HepG2 (cell line): ENCODE measurements around the gene PIGC. TPM values are rescaled to one million over a fixed set of nuclear protein-coding genes. Genes with fewer than 3 reads are reported as not detected.

ENCODE experiments used
- ATAC-seq: fragments of 200-7000 bp; cut with Tn5 transposase; 3 replicates; pipeline ENCODE4 v1.9.1; 2020; ENCODE audit warnings: mild to moderate bottlenecking, moderate library complexity
- BruUV-seq: library from RNA; stranded (reverse); fragments of 400-500 nt; replicated peaks from 2 replicates; lab custom pipeline; 2021; lab: Mats Ljungman, UMichigan
- CTCF ChIA-PET: fragments of 300-600 bp; formaldehyde crosslinking; extraction: SDS; loops from one replicate; lab custom pipeline; 2021; ENCODE audit warnings: low total read pairs, inconsistent platforms, low intra/inter-chr PET ratio; lab: Yijun Ruan, JAX
- POLR2A ChIA-PET: fragments of 350-600 bp; sonication (Branson Sonifier 250); formaldehyde crosslinking; loops from one replicate; lab custom pipeline; 2020; ENCODE audit warnings: antibody characterized with exemption, inconsistent platforms; lab: Yijun Ruan, JAX
- DNase-seq: peaks from one replicate; pipeline ENCODE4 v3.0.0-alpha.2; 2015; ENCODE audit warnings: low spot score
- FAIRE-seq: peaks from 3 replicates; lab custom pipeline; 2011; peaks lifted over from hg19 to GRCh38; lab: Jason Lieb, UNC
- H2AFZ ChIP-seq: one replicate; pipeline ENCODE4 v1.6.1; 2011; ENCODE audit warnings: low read length, inconsistent platforms
- H3K27ac ChIP-seq: fragments of 300-600 bp; 3 replicates; pipeline ENCODE4 v1.8.0; 2011; ENCODE audit warnings: mixed run types, mild to moderate bottlenecking, mixed read lengths, low read length, inconsistent platforms; ENCODE audit not compliant: insufficient read depth; ENCODE audit errors: extremely low read length
- H3K27me3 ChIP-seq, 2 experiments: fragments of 200-600 bp in 1 of 2; 2 replicates in 1 of 2; 3 replicates in 1 of 2; pipeline versions ENCODE4 v1.6.0 to v1.8.0; 2011; ENCODE audit warnings: low read length in 2 of 2, mild to moderate bottlenecking in 2 of 2, moderate library complexity in 2 of 2, inconsistent platforms in 1 of 2; ENCODE audit not compliant: insufficient read depth in 2 of 2, control insufficient read depth in 1 of 2
- H3K36me3 ChIP-seq, 2 experiments: fragments of 200-600 bp in 1 of 2; replicated peaks in 1 of 2; 2 replicates in 1 of 2; 3 replicates in 1 of 2; pipeline versions ENCODE4 v1.5.1 to v1.8.0; 2011; ENCODE audit warnings: low read length in 2 of 2, inconsistent platforms in 1 of 2; ENCODE audit not compliant: insufficient read depth in 2 of 2, control insufficient read depth in 1 of 2
- H3K4me1 ChIP-seq: 2 replicates; pipeline ENCODE4 v1.5.1; 2012; ENCODE audit warnings: low read length, inconsistent platforms; ENCODE audit not compliant: insufficient read depth
- H3K4me2 ChIP-seq: 2 replicates; pipeline ENCODE4 v1.6.0; 2011; ENCODE audit warnings: low read depth, low read length, inconsistent platforms
- H3K4me3 ChIP-seq, 3 experiments: fragments of 200-600 bp in 1 of 3; sonication (generic), shearing (Covaris generic) in 1 of 3; replicated peaks in 1 of 3; 2 replicates each; pipeline ENCODE4 v1.5.1; 2011 to 2016; ENCODE audit warnings: low read length in 3 of 3, inconsistent platforms in 2 of 3, low read depth in 2 of 3, mild to moderate bottlenecking in 2 of 3, control low read depth in 1 of 3, mixed read lengths in 1 of 3; ENCODE audit not compliant: insufficient read depth in 1 of 3
- H3K79me2 ChIP-seq: one replicate; pipeline ENCODE4 v1.6.1; 2011; ENCODE audit warnings: low read length, inconsistent platforms; ENCODE audit not compliant: insufficient read depth
- H3K9ac ChIP-seq: 2 replicates; pipeline ENCODE4 v1.6.0; 2011; ENCODE audit warnings: mild to moderate bottlenecking, low read depth, low read length, inconsistent platforms; ENCODE audit not compliant: insufficient read depth
- H3K9me3 ChIP-seq: 2 replicates; pipeline ENCODE4 v1.5.1; 2012; ENCODE audit warnings: mild to moderate bottlenecking, low read length
- H4K20me1 ChIP-seq: 2 replicates; pipeline ENCODE4 v1.6.0; 2011; ENCODE audit warnings: inconsistent platforms, mild to moderate bottlenecking, low read length, moderate library complexity; ENCODE audit not compliant: insufficient read depth
- HNRNPLL ChIP-seq: fragments of 200-400 bp; formaldehyde crosslinking; IDR thresholded peaks from 2 replicates; pipeline ENCODE4 v1.6.1; 2017; ENCODE audit warnings: mild to moderate bottlenecking, low read depth, low read length; ENCODE audit not compliant: poor library complexity, severe bottlenecking
- KDM6A ChIP-seq: IDR thresholded peaks from 2 replicates; pipeline ENCODE4 v1.6.1; 2016; ENCODE audit warnings: low read depth
- KLF13 ChIP-seq: sonication (generic); formaldehyde crosslinking; IDR thresholded peaks from 2 replicates; pipeline ENCODE4 v1.4.0; 2020; ENCODE audit warnings: mild to moderate bottlenecking, missing genetic modification reagents
- KMT2A ChIP-seq: sonication (generic); formaldehyde crosslinking; IDR thresholded peaks from 2 replicates; pipeline ENCODE4 v1.4.0; 2020; ENCODE audit warnings: missing genetic modification reagents
- MEF2D ChIP-seq: sonication (generic); formaldehyde crosslinking; IDR thresholded peaks from 2 replicates; pipeline ENCODE4 v1.5.1; 2020; ENCODE audit warnings: mild to moderate bottlenecking, missing genetic modification reagents
- MIXL1 ChIP-seq: IDR thresholded peaks from 2 replicates; pipeline ENCODE4 v1.6.1; 2016
- MZF1 ChIP-seq: sonication (generic); formaldehyde crosslinking; IDR thresholded peaks from 2 replicates; pipeline ENCODE4 v1.8.1; 2023; ENCODE audit warnings: mild to moderate bottlenecking, missing genetic modification reagents, borderline replicate concordance
- RFXAP ChIP-seq: sonication (generic); formaldehyde crosslinking; IDR thresholded peaks from 2 replicates; pipeline ENCODE4 v1.4.0; 2020; ENCODE audit warnings: missing genetic modification reagents, borderline replicate concordance
- ZKSCAN1 ChIP-seq: fragments of 150-350 bp; IDR thresholded peaks from 2 replicates; pipeline ENCODE4 v1.6.1; 2014; ENCODE audit warnings: low read length
- ZMYM2 ChIP-seq: sonication (generic); formaldehyde crosslinking; IDR thresholded peaks from 2 replicates; pipeline ENCODE4 v1.8.0; 2022; ENCODE audit warnings: mild to moderate bottlenecking, missing genetic modification reagents
- ZNF33B ChIP-seq: sonication (generic); formaldehyde crosslinking; IDR thresholded peaks from 2 replicates; pipeline ENCODE4 v1.5.1; 2020; ENCODE audit warnings: mild to moderate bottlenecking, missing genetic modification reagents
- ZNF432 ChIP-seq: sonication (generic); formaldehyde crosslinking; IDR thresholded peaks from 2 replicates; pipeline ENCODE4 v1.5.0; 2020; ENCODE audit warnings: missing genetic modification reagents, mild to moderate bottlenecking, borderline replicate concordance
- ZNF460 ChIP-seq: sonication (generic); formaldehyde crosslinking; IDR thresholded peaks from 2 replicates; pipeline ENCODE4 v1.5.1; 2020; ENCODE audit warnings: missing genetic modification reagents, mild to moderate bottlenecking, borderline replicate concordance
- ZNF792 ChIP-seq: IDR thresholded peaks from 2 replicates; pipeline ENCODE4 v1.6.1; 2016
- WGBS: methylation state at CpG from one replicate; pipeline ENCODE4 v1.1.6; 2017; ENCODE audit warnings: low lambda C conversion rate; 5-methylcytosine and 5-hydroxymethylcytosine counted together
- in situ Hi-C: cut with HindIII; loops from 2 replicates; pipeline ENCODE4 v1.10.0; 2017; ENCODE audit warnings: low pct_unique_long_range_greater_than_20kb; ENCODE audit not compliant: extremely low pct_ligation_motif_present
- intact Hi-C: fragments of 100-400 bp; cut with micrococcal nuclease; formaldehyde crosslinking; loops from one replicate; pipeline ENCODE4 v1.10.0; 2022; ENCODE audit not compliant: unreplicated experiment
- polyA plus RNA-seq, 8 experiments: library from polyadenylated mRNA; depleted of rRNA in 3 of 8; stranded (reverse) in 7 of 8; unstranded in 1 of 8; fragments of >200 nt; fragmentation: Illumina TruSeq in 4 of 8; extraction: Trizol in 4 of 8; gene quantifications; 2 replicates each; pipeline versions ENCODE4 v1.2.1 to v1.2.3, GENCODE V29; 2011 to 2016; ENCODE audit warnings: low read depth in 4 of 8, missing spikeins in 1 of 8, mixed read lengths in 1 of 8; ENCODE audit not compliant: insufficient read depth in 1 of 8
- total RNA-seq, 5 experiments: library from RNA; depleted of rRNA; stranded (reverse); fragments of >200 nt; fragmentation: Illumina TruSeq; extraction: Trizol; gene quantifications; 2 replicates each; pipeline ENCODE4 v1.2.3, GENCODE V29; 2016; ENCODE audit warnings: low read depth in 1 of 5
- TF ChIP-seq, protein P1 (sequence below): IDR thresholded peaks from 2 replicates; pipeline ENCODE4 v1.6.1; 2016
- TF ChIP-seq, protein P2 (sequence below): sonication (generic); formaldehyde crosslinking; IDR thresholded peaks from 2 replicates; pipeline ENCODE4 v1.8.1; 2023; ENCODE audit warnings: missing genetic modification reagents, mild to moderate bottlenecking, borderline replicate concordance
- TF ChIP-seq, protein P3 (sequence below): sonication (generic); formaldehyde crosslinking; IDR thresholded peaks from 2 replicates; pipeline ENCODE4 v1.9.0; 2021; ENCODE audit warnings: missing genetic modification reagents, borderline replicate concordance

Gene PIGC
- total and polyA plus RNA-seq, 2 of the 13 experiments (the other 11 are each of a cell fraction or from before 2014, with no cell fraction given), result 26.7 to 29.5 TPM

DNA sequence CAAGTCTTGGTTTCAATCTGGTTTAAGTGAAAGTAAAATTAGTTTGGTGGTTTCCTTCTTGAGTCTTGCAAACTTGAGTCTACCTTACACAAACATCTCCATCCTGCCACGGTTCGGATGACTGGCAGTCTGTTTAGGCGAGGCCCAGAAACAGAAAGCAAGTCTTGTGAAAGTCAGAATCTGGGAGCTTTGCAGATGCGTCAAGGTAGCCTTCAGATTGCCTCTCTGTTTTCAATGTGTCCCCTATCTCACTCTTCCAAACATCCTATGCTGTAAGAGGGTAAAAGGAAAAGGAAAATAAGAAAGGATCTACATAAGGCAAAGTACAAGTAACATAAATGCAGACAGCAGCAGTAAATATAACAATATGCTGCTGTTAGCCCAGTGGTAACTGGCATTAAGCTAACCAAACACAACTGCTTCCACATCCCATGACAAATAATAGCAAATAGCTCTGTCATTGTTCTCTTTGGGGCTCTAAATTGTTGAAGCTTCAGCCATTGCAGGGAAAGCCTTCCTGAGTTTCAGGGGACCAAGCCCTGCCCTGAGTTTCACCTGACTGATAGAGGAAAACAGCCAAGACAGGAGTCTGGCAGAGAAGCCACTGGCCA, 49.6 kb downstream of the PIGC start (continued):
- TF ChIP-seq ZNF460 (CRISPR knock-in tag), result no peak
- TF ChIP-seq, protein P1, sequence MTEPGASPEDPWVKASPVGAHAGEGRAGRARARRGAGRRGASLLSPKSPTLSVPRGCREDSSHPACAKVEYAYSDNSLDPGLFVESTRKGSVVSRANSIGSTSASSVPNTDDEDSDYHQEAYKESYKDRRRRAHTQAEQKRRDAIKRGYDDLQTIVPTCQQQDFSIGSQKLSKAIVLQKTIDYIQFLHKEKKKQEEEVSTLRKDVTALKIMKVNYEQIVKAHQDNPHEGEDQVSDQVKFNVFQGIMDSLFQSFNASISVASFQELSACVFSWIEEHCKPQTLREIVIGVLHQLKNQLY (CRISPR knock-in tag), result no peak
- TF ChIP-seq, all 625 proteins: peak for 1

DNA sequence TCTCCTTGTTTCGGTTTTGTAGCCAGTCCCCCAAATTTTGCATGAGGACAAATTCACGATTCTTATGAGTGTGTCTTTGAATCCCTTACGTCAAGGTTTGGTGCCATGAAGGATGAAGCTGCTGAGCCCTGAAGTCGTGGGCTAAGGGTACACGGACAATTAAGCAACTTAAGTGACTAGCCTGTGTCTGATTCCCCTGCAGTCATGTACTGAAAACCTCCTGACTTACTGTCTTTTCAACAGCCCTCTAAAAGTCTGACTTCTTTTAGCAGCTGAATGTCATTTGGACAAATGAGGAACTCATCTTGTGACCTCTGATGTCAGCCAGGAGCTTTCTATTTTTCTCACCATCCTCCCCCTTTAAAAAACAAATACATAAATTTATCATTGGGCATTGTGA, 50.5 kb downstream of the PIGC start:
- no TSS peak for BruUV-seq
- intact Hi-C loops, result no loop called here
- Histone ChIP-seq H4K20me1 (no peaks in the 10 kb centered on the region), H3K36me3 (no peaks in the 10 kb centered on the region), H3K27me3 (no peaks in the 10 kb centered on the region; a peak in 1 of 5 replicates), H3K27ac (no peak overlapping the region), H3K79me2 (no peaks in the 10 kb centered on the region), H3K9me3 (no peaks in the 10 kb centered on the region), H3K9ac (no peak overlapping the region), H3K4me3 (no peak overlapping the region), H3K4me2 (no peak overlapping the region), H2AFZ (no peak overlapping the region), H3K4me1 (peaks cover 23% of the 10 kb centered on the region)
- FAIRE-seq (no peak), ATAC-seq (no peak), DNase-seq (no peak)
- in situ Hi-C loops, result loop anchor here (10.0 kb wide), 1 partner anchor 389 kb away; no protein-coding TSS in a partner anchor
- POLR2A ChIA-PET, result no interaction called here
- TF ChIP-seq MIXL1 (no peak), HNRNPLL (no peak), ZNF33B (no peak), MZF1 (CRISPR knock-in tag) (no peak), KMT2A (no peak), KDM6A (no peak), ZKSCAN1 (no peak), ZMYM2 (CRISPR knock-in tag) (no peak), KLF13 (CRISPR knock-in tag) (no peak), RFXAP (CRISPR knock-in tag) (no peak), ZNF432 (CRISPR knock-in tag) (no peak), ZNF792 (no peak), MEF2D (CRISPR knock-in tag) (no peak)
- TF ChIP-seq, protein P2, sequence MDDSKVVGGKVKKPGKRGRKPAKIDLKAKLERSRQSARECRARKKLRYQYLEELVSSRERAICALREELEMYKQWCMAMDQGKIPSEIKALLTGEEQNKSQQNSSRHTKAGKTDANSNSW, result no peak
- TF ChIP-seq, protein P3, sequence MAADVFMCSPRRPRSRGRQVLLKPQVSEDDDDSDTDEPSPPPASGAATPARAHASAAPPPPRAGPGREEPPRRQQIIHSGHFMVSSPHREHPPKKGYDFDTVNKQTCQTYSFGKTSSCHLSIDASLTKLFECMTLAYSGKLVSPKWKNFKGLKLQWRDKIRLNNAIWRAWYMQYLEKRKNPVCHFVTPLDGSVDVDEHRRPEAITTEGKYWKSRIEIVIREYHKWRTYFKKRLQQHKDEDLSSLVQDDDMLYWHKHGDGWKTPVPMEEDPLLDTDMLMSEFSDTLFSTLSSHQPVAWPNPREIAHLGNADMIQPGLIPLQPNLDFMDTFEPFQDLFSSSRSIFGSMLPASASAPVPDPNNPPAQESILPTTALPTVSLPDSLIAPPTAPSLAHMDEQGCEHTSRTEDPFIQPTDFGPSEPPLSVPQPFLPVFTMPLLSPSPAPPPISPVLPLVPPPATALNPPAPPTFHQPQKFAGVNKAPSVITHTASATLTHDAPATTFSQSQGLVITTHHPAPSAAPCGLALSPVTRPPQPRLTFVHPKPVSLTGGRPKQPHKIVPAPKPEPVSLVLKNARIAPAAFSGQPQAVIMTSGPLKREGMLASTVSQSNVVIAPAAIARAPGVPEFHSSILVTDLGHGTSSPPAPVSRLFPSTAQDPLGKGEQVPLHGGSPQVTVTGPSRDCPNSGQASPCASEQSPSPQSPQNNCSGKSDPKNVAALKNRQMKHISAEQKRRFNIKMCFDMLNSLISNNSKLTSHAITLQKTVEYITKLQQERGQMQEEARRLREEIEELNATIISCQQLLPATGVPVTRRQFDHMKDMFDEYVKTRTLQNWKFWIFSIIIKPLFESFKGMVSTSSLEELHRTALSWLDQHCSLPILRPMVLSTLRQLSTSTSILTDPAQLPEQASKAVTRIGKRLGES (CRISPR knock-in tag), result no peak
- 69% methylated on average over 5 of the region's 5 CpGs for WGBS
- CTCF ChIA-PET, result no interaction called here
